GM19397 (cell line): ENCODE measurements around the gene ITIH5.

Experiments used
- ATAC-seq: cut with Tn5 transposase; IDR thresholded peaks from one replicate; pipeline ENCODE4 v1.9.1; 2021; ENCODE audit warnings: mild to moderate bottlenecking, moderate library complexity; ENCODE audit not compliant: unreplicated experiment

Gene ITIH5

GRCh38 chr10:7525314-7526016 lies 141.3 kb downstream of the ITIH5 start:
- peak; percentile 54 for ATAC-seq

- ATAC-seq, result no peak
These were observed 143.1 kb downstream of the ITIH5 start for GRCh38 chr10:7523656-7524055.

GRCh38 chr10:7520507-7521485 lies 146.0 kb downstream of the ITIH5 start:
- ATAC-seq, result peak; percentile 83

- no peak for ATAC-seq
These were observed 147.4 kb downstream of the ITIH5 start for GRCh38 chr10:7519351-7519750.

GRCh38 chr10:7518693-7519092 lies 148.1 kb downstream of the ITIH5 start:
- no peak for ATAC-seq

GRCh38 chr10:7515439-7515838 lies 151.3 kb downstream of the ITIH5 start:
- ATAC-seq, result no peak

GRCh38 chr10:7513936-7514335 lies 152.8 kb downstream of the ITIH5 start:
- ATAC-seq, result no peak

- ATAC-seq, result no peak
These were observed 153.3 kb downstream of the ITIH5 start for GRCh38 chr10:7513455-7513854.

- ATAC-seq, result no peak
These were observed 154.3 kb downstream of the ITIH5 start for GRCh38 chr10:7512487-7512886.

- no peak for ATAC-seq
These were observed 155.2 kb downstream of the ITIH5 start for GRCh38 chr10:7511612-7512011.
